Left renal pelvis (tissue), 4 donors: Measurements from ENCODE around the gene AHNAK2. TPM values are rescaled to one million over a fixed set of nuclear protein-coding genes. Genes with fewer than 3 reads are reported as not detected.
"Not testable (repeated sequence)": the region's sequence is repeated elsewhere in the genome, so short reads cannot be mapped to it uniquely, and the experiment has no call there.

Experiments
- DNase-seq, 4 donors: peaks; one replicate each; pipeline ENCODE4 v3.0.0-alpha.2; 2013; ENCODE audit warnings: low read depth in 4 of 4, low spot score in 3 of 4
- polyA plus RNA-seq, 4 donors: library from polyadenylated mRNA; unstranded; fragments of 120-200 nt; gene quantifications; one replicate each; pipeline ENCODE4 v1.2.1, GENCODE V29; 2013; ENCODE audit not compliant: insufficient read length in 4 of 4

AHNAK2 gene
- polyA plus RNA-seq, 4 donors, result 1.5 to 7.2 (median 2.4) TPM

- no peak for DNase-seq
Measured at GRCh38 chr14:104908303-104908702, 69.9 kb downstream of the AHNAK2 start.

GRCh38 chr14:104905579-104905933 is 72.6 kb downstream of the AHNAK2 start:
- DNase-seq, result not testable (repeated sequence)

GRCh38 chr14:104904650-104905578 is 73.3 kb downstream of the AHNAK2 start:
- DNase-seq, result not testable (repeated sequence)

- no peak for DNase-seq
Measured at GRCh38 chr14:104903990-104904389, 74.2 kb downstream of the AHNAK2 start.

- no peak for DNase-seq
Measured at GRCh38 chr14:104900639-104901512, 77.3 kb downstream of the AHNAK2 start.

GRCh38 chr14:104899781-104900180 is 78.4 kb downstream of the AHNAK2 start:
- DNase-seq, result no peak

GRCh38 chr14:104898870-104899510 is 79.2 kb downstream of the AHNAK2 start:
- no peak for DNase-seq

GRCh38 chr14:104898195-104898558 is 80.0 kb downstream of the AHNAK2 start:
- DNase-seq, result no peak

- DNase-seq, result no peak
Measured at GRCh38 chr14:104897330-104898194, 80.6 kb downstream of the AHNAK2 start.

- DNase-seq, result no peak
Measured at GRCh38 chr14:104895786-104896661, 82.2 kb downstream of the AHNAK2 start.

GRCh38 chr14:104895207-104895785 is 82.9 kb downstream of the AHNAK2 start:
- DNase-seq, result no peak

GRCh38 chr14:104894331-104895206 is 83.6 kb downstream of the AHNAK2 start:
- DNase-seq, result no peak

GRCh38 chr14:104893435-104894207 is 84.6 kb downstream of the AHNAK2 start:
- no peak for DNase-seq

- no peak for DNase-seq
Measured at GRCh38 chr14:104892531-104893434, 85.4 kb downstream of the AHNAK2 start.

- no peak for DNase-seq
Measured at GRCh38 chr14:104891664-104892530, 86.3 kb downstream of the AHNAK2 start.
